Measurements from ENCODE around the gene BLOC1S6.

GRCh38 chr15:45630917-45631691, 43.9 kb downstream of the BLOC1S6 start:
- TF ChIP-seq E4F1 (CRISPR knock-in tag; IDR thresholded peaks at IDR 0.05; ENCODE audit: borderline replicate concordance) (no peak), ZNF609 (CRISPR knock-in tag; IDR thresholded peaks at IDR 0.05; ENCODE audit: borderline replicate concordance) (no peak), POLR2AphosphoS5 (IDR thresholded peaks at IDR 0.05; ENCODE audit: control insufficient read depth, insufficient read depth, low read depth, low read length) (no peak), SP1 (CRISPR knock-in tag; IDR thresholded peaks at IDR 0.05) (no peak), NFYB (IDR thresholded peaks at IDR 0.05; ENCODE audit: extremely low read depth, insufficient read length) (no peak), ZNF445 (CRISPR knock-in tag; IDR thresholded peaks at IDR 0.05; ENCODE audit: low read depth) (no peak), KAT8 (IDR thresholded peaks at IDR 0.05; ENCODE audit: low read depth) (no peak), BHLHE40 (IDR thresholded peaks at IDR 0.05; ENCODE audit: low read length) (no peak), RBM22 (IDR thresholded peaks at IDR 0.05; ENCODE audit: low read depth, low read length, poor library complexity, severe bottlenecking) (no peak), CREB5 (CRISPR knock-in tag; IDR thresholded peaks at IDR 0.05) (no peak), CTCF (IDR thresholded peaks at IDR 0.05 in 2 of 3, conservative IDR thresholded peaks at IDR 0.05 in 1 of 3; ENCODE audit: insufficient read depth in 2 of 3, low read depth in 1 of 3, low read length in 3 of 3) (no peak), CHD1 (IDR thresholded peaks at IDR 0.05; ENCODE audit: low read length) (no peak), ID3 (CRISPR knock-in tag; IDR thresholded peaks at IDR 0.05) (no peak), ID3 (tag; IDR thresholded peaks at IDR 0.05) (no peak)

Data from K562 (cell line).